Ishikawa (cell line): ENCODE data around the gene BBIP1.

ENCODE experiments used
- CEBPB ChIP-seq: IDR thresholded peaks from 2 replicates; pipeline ENCODE4 v1.6.1; 2012
- CREB1 ChIP-seq: IDR thresholded peaks from 2 replicates; pipeline ENCODE4 v1.6.1; 2012; ENCODE audit warnings: low read depth
- EGR1 ChIP-seq: IDR thresholded peaks from 2 replicates; pipeline ENCODE4 v1.6.1; 2012
- EP300 ChIP-seq: IDR thresholded peaks from 2 replicates; pipeline ENCODE4 v1.6.1; 2012; ENCODE audit warnings: borderline replicate concordance
- NFIC ChIP-seq: IDR thresholded peaks from 2 replicates; pipeline ENCODE4 v1.6.1; 2012
- RAD21 ChIP-seq: IDR thresholded peaks from 2 replicates; pipeline ENCODE4 v1.6.1; 2012; ENCODE audit warnings: low read depth
- REST ChIP-seq: IDR thresholded peaks from 2 replicates; pipeline ENCODE4 v1.6.1; 2012; ENCODE audit warnings: low read depth, mild to moderate bottlenecking
- TAF1 ChIP-seq: IDR thresholded peaks from 2 replicates; pipeline ENCODE4 v1.6.1; 2012; ENCODE audit warnings: low read depth, mild to moderate bottlenecking
- TCF12 ChIP-seq: IDR thresholded peaks from 2 replicates; pipeline ENCODE4 v1.6.1; 2012; ENCODE audit warnings: low read depth
- TEAD4 ChIP-seq: IDR thresholded peaks from 2 replicates; pipeline ENCODE4 v1.6.1; 2012
- USF1 ChIP-seq: IDR thresholded peaks from 2 replicates; pipeline ENCODE4 v1.6.1; 2012
- ZBTB7A ChIP-seq: IDR thresholded peaks from 2 replicates; pipeline ENCODE4 v1.6.1; 2012; ENCODE audit warnings: low read depth

The BBIP1 gene

GRCh38 chr10:110852255-110852896 lies 66.6 kb downstream of the BBIP1 start:
- TF ChIP-seq CREB1, result no peak
- peak; percentile 39; the same call in 1 of the 2 replicates for TF ChIP-seq USF1

- TF ChIP-seq EGR1 (no peak), CEBPB (no peak), TAF1 (no peak), REST (no peak), USF1 (no peak)
Measured at GRCh38 chr10:110851020-110851612, 67.9 kb downstream of the BBIP1 start.

DNA sequence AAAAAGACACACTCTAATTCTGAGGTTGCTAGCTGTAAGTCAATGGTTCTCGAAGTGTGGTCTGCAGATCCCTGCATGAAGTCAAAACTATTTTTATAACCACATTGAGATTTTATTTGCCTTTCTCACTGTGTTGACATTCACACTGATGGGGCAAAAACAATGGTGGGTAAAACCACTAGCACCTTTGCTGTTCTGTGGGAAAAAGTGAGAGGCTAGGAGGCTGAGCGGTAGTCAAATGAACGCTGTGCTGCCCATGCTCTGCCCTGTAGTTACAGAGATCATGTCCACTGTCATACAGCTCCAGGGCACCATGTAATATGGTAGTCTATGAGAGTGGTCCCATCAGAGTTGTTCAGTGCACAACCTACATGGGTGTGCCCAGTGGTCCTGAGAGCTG lies 68.9 kb downstream of the BBIP1 start:
- no peak for TF ChIP-seq REST
- no peak for TF ChIP-seq EGR1
- TF ChIP-seq RAD21, result no peak
- TF ChIP-seq NFIC, result no peak
- no peak for TF ChIP-seq TCF12
- no peak for TF ChIP-seq EP300
- no peak for TF ChIP-seq ZBTB7A
- no peak for TF ChIP-seq TEAD4
